ENCODE results near the gene PTRHD1.

PTRHD1 gene

GRCh38 chr2:24830351-24830750, 37.2 kb upstream of the PTRHD1 start:
- DNase-seq: peak; percentile 46

- no peak for DNase-seq
Measured at GRCh38 chr2:24828238-24828996, 35.2 kb upstream of the PTRHD1 start.

- DNase-seq: peak; percentile 84
Measured at GRCh38 chr2:24827321-24828237, 34.4 kb upstream of the PTRHD1 start.

- DNase-seq: no peak
Measured at GRCh38 chr2:24826773-24827145, 33.6 kb upstream of the PTRHD1 start.

DNA sequence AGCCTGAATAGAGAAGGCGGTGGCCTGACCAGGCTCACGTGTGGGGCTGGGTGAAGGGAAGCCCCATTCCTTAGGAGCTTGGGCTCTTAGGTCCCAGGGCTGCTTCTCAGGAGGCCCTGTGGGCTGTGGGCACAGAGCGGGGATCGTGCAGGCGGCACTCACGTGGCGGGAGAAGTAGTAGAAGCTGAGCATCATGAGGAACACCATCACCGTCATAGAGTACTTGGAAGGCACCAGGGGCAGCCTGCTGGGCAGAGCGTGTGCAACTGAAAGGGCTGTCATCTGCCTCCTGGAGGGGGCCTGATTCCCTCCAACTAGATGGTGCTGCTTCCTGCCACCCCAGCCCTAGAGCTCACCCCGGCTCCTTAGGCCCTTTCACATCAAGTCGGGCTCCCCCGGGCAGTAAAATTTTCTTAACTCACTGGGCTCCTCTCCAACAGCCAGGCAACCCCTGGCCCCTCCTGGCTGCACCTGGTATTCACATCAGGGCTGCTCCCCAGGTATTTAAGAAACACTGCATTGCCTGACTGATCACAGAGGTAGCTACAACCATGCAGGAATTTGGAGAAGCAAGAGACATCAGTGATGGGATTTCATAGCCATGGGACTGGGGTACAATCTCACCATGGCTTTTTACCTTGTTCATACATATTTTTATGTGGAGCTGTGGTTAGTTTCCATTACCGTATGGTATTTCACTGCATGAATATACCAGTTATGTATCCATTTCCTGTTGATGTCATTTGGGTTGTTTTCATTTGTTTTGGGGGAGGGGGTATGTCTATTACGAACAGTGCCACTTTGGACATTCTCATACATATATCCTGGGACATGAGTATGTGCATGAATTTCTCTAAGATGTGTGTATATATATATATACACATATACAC, 32.9 kb upstream of the PTRHD1 start:
- peak; percentile 33 for DNase-seq

DNA sequence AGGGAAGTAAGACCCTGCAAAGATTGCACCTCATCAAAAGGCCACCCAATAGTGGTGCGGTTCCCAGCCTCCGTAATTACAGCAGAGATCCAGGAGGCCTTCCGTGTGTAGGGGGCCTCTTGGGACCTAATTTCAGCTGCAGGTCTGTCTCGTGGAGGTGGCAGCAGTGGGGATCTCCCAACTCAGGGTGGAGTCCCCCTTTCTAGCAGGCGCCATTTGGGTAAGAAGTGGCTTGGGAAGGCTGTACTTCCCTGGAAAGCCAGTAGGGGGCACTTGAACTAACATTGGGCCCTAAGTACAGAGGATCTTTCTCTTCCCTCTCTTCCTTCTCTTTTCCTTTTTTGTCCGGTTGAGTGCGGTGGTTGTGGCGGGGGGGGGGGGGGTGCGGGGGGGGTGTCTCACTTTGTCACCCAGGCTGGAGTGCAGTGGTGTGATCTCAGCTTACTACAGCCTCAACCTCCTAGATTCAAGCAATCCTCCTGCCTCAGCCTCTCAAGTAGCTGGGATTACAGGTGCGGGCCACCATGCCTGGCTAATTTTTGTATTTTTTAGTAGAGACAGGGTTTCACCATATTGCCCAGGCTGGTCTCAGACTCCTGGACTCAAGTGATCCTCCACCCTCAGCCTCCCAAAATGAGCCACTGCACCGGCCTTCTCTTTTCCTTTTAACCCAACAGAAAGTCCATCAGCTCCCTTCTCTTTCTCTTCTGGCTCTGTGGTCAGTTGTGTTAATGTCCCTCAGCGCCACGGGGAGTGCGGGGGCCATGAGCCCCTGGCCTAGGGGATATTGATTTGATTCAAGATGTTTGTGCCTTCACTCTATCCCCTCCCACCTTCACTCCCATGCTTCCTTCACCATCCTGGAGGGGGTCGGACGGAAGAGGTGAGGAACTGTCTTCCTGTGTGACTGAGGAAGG, 32.0 kb upstream of the PTRHD1 start:
- DNase-seq: no peak

GRCh38 chr2:24824071-24824588, 30.9 kb upstream of the PTRHD1 start:
- DNase-seq: no peak

DNA sequence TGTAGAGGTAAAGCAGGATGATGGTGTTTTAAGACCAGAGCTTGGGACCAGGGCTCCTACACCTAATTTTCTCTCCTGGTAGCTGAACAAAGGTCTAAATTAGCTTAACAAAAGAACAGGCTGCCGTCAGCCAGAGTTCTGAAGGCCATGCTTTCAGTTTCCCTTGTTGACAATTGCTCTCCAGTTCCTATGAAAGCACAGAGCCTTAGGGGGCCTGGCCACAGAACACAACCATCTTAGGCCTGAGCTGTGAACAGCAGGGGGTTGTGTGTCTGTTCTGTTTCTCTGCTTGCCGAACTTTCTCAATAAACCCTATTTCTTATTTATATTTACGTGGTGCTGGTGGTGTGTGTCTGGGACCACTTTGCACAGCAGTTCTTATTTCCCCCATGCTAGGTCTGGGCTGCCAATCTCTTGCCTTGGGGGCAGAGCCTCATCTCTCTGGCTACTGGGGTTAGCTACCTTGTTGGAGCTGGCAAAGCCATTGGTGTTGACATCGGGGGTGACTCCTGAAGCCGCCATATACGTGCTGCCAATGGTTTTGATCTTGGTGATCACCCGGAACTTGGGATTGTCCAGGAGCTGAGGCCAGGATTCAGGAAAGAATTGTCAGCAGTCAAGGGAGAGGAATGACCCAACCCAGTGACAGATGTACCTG, 29.0 kb upstream of the PTRHD1 start:
- peak; percentile 53 for DNase-seq

DNA sequence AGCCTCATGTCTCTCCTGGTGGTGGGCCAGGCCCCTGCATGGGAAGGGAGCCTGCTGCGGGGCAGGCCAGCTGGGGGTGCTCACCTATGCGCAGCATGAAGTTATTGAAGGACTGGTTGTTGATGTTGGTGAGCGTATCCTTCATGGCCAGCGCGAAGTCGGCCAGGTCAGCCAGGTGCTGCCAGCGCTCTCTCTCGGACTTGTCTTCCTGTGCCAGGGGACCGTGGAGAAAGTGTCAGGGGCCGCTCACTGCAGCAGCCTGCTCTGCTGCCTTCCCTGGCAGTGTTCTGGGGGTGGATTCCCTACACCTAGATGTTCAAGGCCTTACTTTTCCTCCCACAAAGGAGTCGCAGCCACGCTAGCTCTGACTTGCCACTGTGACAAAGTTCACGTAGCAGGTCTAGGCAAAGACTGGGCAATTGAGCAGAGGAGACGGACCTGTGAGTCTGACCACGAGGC, 28.3 kb upstream of the PTRHD1 start:
- DNase-seq: no peak

- DNase-seq: no peak
Measured at GRCh38 chr2:24820598-24821432, 27.6 kb upstream of the PTRHD1 start.

DNA sequence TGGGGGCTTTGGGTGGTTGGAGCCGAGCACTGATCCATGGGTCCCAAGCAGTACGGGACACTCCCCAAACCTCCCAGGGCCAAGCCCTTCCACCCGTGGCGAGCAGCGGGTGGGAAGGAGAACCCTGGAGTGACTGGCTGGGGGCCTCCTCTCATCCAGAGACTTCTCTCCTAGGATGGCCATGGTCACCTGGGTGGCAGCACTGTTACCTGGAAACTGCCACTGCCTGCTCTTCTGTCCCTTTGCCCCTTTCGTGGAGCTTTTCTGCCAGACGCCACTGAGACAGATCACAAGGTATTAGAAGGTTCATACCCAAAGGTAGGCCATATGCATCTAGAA, 27.0 kb upstream of the PTRHD1 start:
- DNase-seq: no peak

- DNase-seq: no peak
Measured at GRCh38 chr2:24819442-24820174, 26.4 kb upstream of the PTRHD1 start.

GRCh38 chr2:24818721-24819167, 25.6 kb upstream of the PTRHD1 start:
- no peak for DNase-seq

DNA sequence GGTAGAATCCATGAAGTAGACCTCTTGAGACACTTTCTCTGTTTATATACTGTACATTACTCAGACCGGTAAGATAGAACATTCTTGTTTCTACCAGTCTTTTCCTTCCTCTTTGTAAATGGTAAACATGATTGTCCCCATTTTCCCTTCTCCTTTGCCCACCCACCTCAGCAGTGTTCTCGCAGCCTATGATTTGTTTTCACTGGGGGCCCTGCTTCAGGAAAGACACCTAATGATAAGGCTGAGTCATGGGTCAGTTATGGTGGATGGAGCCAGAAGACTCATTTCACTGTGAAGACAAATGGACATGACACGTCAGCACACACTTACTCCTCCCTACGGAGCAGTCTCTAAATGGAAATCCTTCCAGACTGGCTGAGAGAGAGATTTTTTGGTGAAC, 23.7 kb upstream of the PTRHD1 start:
- peak; percentile 55 for DNase-seq

DNA sequence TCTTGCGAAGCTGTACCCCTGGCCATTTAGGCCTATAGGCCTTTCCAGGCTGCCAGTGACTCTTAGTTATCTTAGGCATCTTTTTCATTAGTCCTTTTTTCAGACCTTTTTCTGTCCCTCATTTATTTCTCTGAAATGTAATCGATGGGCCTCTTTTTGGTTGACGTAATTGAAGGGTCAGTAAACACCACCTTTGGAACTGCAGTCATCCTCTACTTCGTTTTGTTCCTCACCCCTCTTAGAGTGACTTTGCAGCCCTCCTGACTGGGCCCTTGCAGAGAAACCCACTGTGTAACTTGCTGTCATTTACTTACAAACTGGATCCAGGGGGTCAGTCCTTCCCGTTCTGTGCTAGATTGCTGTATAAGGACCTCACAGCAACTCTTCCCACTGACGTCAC, 23.2 kb upstream of the PTRHD1 start:
- no peak for DNase-seq

DNA sequence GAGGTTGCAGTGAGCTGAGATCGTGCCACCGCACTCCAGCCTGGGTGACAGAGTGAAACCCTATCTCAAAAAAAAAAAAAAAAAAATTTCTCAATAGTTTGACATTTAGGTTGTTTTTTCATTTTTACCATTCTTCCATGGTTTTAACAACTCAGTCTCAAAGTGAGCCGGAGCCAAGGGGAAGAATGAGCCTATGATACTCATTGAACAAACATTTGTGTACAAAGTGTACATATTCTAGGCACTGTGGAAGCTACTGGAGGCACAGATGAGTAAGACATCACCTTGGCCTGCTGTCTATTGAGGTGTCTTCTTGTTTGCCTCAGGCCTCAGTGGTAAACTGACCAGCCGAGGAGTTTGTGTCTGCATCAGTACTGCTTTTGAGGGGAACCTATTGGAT, 22.0 kb upstream of the PTRHD1 start:
- DNase-seq: no peak

DNA sequence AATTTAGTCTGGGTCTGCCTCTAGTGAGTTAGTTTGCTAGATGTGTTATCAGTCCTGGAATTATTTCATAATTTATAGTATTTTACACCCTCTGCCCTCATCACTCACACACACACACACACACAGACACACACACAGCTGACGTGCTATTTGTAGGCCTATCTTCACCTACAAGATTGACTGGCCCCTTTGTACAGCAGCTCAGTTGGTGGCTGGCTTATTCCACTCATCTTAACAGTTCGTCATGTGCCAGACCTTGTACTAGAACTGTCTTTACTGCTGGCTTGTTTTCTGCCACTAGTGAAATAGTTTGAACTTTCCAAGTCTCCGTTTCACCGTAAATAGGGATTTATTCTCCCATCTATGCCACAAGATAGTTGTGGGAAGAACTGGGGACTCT, 21.3 kb upstream of the PTRHD1 start:
- DNase-seq: no peak

DNA sequence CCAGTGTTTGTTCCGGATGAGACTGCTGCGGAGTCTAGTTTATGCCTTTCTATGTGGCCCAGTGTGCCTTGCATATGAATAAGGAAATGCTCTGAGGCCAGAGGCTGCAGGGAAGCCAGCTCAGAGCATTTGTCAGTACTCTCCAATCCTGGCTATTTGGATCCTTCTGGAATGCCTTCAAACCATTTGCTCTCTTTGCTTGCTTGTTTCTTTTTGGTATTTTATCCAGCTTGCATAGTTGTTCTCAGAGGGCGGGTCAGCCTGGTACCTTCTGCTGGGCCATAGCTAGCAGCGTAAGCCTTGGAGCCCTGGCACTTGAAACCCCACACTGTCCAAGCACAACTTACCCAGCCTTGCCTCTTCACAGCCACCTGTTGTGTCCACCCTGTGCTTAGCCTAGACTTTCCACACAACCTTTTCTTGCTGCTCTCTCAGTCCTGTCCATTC, 20.5 kb upstream of the PTRHD1 start:
- no peak for DNase-seq

Data from fibroblast of skin of scalp (primary cell).